ENCODE results near the gene FUOM.
A peak's percentile ranks its signal among the peaks of the same experiment; 100 is the strongest.

The FUOM gene

GRCh38 chr10:133311570-133311969, 46.2 kb downstream of the FUOM start:
- no peak for DNase-seq (ENCODE audit: low read depth)

DNA sequence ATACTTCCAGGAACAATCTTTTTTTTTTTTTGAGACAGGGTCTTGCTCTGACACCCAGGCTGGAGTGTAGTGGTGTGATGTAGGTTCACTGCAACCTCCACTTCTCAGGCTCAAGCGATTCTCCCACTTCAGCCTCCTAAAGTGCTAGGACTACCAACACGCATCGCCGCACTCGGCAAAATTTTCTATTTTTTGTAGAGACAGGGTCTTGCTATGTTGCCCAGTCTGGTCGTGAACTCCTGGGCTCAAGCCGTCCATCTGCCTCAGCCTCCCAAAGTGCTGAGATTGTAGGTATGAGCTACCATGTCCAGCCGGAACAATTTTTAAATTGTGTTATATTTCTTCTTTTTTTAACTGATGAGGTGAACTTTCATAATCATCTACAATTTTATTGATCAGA, 47.0 kb downstream of the FUOM start:
- DNase-seq (ENCODE audit: low read depth), result no peak

GRCh38 chr10:133310399-133310755, 47.4 kb downstream of the FUOM start:
- DNase-seq (ENCODE audit: low read depth), result no peak

- no peak for DNase-seq (ENCODE audit: low read depth)
These were observed 48.0 kb downstream of the FUOM start for GRCh38 chr10:133309720-133310398.

GRCh38 chr10:133309100-133309719, 48.6 kb downstream of the FUOM start:
- peak; percentile 87 for DNase-seq (ENCODE audit: low read depth)

GRCh38 chr10:133308421-133309099, 49.3 kb downstream of the FUOM start, which contains the start of the genes TUBGCP2 and ZNF511:
Gene TUBGCP2, minus strand, starts transcription at chr10:133308872. Its CDS starts 5,931 bp downstream, at chr10:133302941.
Gene ZNF511, plus strand, starts transcription at chr10:133308914. Its CDS starts 30 bp downstream, at chr10:133308944.
- peak; percentile 84 for DNase-seq (ENCODE audit: low read depth)

GRCh38 chr10:133307776-133308420, 49.9 kb downstream of the FUOM start:
- DNase-seq (ENCODE audit: low read depth), result peak; percentile 76

- DNase-seq (ENCODE audit: low read depth), result no peak
These were observed 50.9 kb downstream of the FUOM start for GRCh38 chr10:133306941-133307379.

- DNase-seq (ENCODE audit: low read depth), result no peak
These were observed 51.7 kb downstream of the FUOM start for GRCh38 chr10:133306097-133306476.

All from ELR (cell line).